IMR-90 (cell line): ENCODE measurements around the gene SUV39H1. TPM values are rescaled to one million over a fixed set of nuclear protein-coding genes. Genes with fewer than 3 reads are reported as not detected.

Source experiments
- ATAC-seq: fragments of 200-7000 bp; cut with Tn5 transposase; 2 replicates; pipeline ENCODE4 v1.9.1; 2020; ENCODE audit warnings: low read depth, mild to moderate bottlenecking, moderate library complexity
- BruUV-seq: library from RNA; stranded (reverse); fragments of 400-500 nt; replicated peaks from 2 replicates; lab custom pipeline; 2021; lab: Mats Ljungman, UMichigan
- CTCF ChIA-PET: fragments of 300-600 bp; formaldehyde crosslinking; extraction: SDS; loops from one replicate; lab custom pipeline; 2021; ENCODE audit warnings: antibody characterized with exemption; lab: Yijun Ruan, JAX
- POLR2A ChIA-PET: fragments of 300-600 bp; sonication (Branson Sonifier 250); formaldehyde crosslinking; loops from one replicate; lab custom pipeline; 2022; ENCODE audit warnings: antibody characterized with exemption; ENCODE audit not compliant: unreplicated experiment; lab: Charles Lee
- DNase-seq: peaks from one replicate; pipeline ENCODE4 v3.0.0; 2013
- H2AFZ ChIP-seq: replicated peaks from 2 replicates; pipeline ENCODE3; 2013; ENCODE audit warnings: low read length, mild to moderate bottlenecking; ENCODE audit not compliant: poor library complexity
- H2AK5ac ChIP-seq: 2 replicates; pipeline ENCODE4 v1.6.1; 2013; ENCODE audit warnings: low read depth, low read length, inconsistent platforms
- H2AK9ac ChIP-seq: replicated peaks from 2 replicates; pipeline ENCODE3; 2013; ENCODE audit warnings: mild to moderate bottlenecking, low read depth, low read length, moderate library complexity; ENCODE audit not compliant: poor library complexity
- H2BK120ac ChIP-seq: 2 replicates; pipeline ENCODE4 v1.6.1; 2013; ENCODE audit warnings: low read depth, low read length, inconsistent platforms
- H2BK15ac ChIP-seq: 3 replicates; pipeline ENCODE4 v1.6.1; 2013; ENCODE audit warnings: low read depth, low read length, inconsistent platforms
- H2BK20ac ChIP-seq: 2 replicates; pipeline ENCODE4 v1.6.1; 2013; ENCODE audit warnings: low read depth, mild to moderate bottlenecking, inconsistent platforms, low read length, moderate library complexity
- H2BK5ac ChIP-seq: 2 replicates; pipeline ENCODE4 v1.6.1; 2013; ENCODE audit warnings: mild to moderate bottlenecking, low read depth, low read length, inconsistent platforms; ENCODE audit not compliant: poor library complexity, severe bottlenecking
- H3K14ac ChIP-seq: replicated peaks from 2 replicates; pipeline ENCODE4 v1.6.1; 2013; ENCODE audit warnings: low read depth, low read length, inconsistent platforms
- H3K18ac ChIP-seq: 2 replicates; pipeline ENCODE4 v1.6.1; 2013; ENCODE audit warnings: low read depth, low read length, control low read depth
- H3K23ac ChIP-seq: 2 replicates; pipeline ENCODE4 v1.6.1; 2013; ENCODE audit warnings: low read depth, low read length, inconsistent platforms
- H3K27ac ChIP-seq: 2 replicates; pipeline ENCODE4 v1.5.1; 2013; ENCODE audit warnings: mild to moderate bottlenecking, control low read depth, low read length; ENCODE audit not compliant: insufficient read depth
- H3K27me3 ChIP-seq: 2 replicates; pipeline ENCODE4 v1.6.1; 2013; ENCODE audit warnings: low read length; ENCODE audit not compliant: control insufficient read depth, insufficient read depth
- H3K36me3 ChIP-seq: 2 replicates; pipeline ENCODE4 v1.6.1; 2013; ENCODE audit warnings: low read length, mixed read lengths; ENCODE audit not compliant: control insufficient read depth, insufficient read depth
- H3K4ac ChIP-seq: 2 replicates; pipeline ENCODE4 v1.6.1; 2013; ENCODE audit warnings: low read depth, low read length, inconsistent platforms
- H3K4me1 ChIP-seq: 2 replicates; pipeline ENCODE4 v1.6.1; 2013; ENCODE audit warnings: low read length, mixed read lengths; ENCODE audit not compliant: control insufficient read depth, insufficient read depth
- H3K4me2 ChIP-seq: 2 replicates; pipeline ENCODE4 v1.6.1; 2013; ENCODE audit warnings: low read depth, mild to moderate bottlenecking, control low read depth, low read length, moderate library complexity
- H3K4me3 ChIP-seq: 2 replicates; pipeline ENCODE4 v1.5.1; 2013; ENCODE audit warnings: low read depth, mild to moderate bottlenecking, control low read depth, low read length, moderate library complexity; ENCODE audit not compliant: insufficient read depth
- H3K56ac ChIP-seq: 2 replicates; pipeline ENCODE4 v1.6.1; 2013; ENCODE audit warnings: low read length, inconsistent platforms; ENCODE audit not compliant: insufficient read depth; ENCODE audit errors: extremely low read depth
- H3K79me1 ChIP-seq, 2 experiments: 2 replicates each; pipeline ENCODE4 v1.6.1; 2013; ENCODE audit warnings: low read length in 2 of 2, inconsistent platforms in 1 of 2, low read depth in 1 of 2
- H3K9ac ChIP-seq: 2 replicates; pipeline ENCODE4 v1.6.1; 2013; ENCODE audit warnings: low read depth, low read length, control low read depth
- H3K9me1 ChIP-seq: 2 replicates; pipeline ENCODE4 v1.6.1; 2013; ENCODE audit warnings: low read length, inconsistent platforms; ENCODE audit not compliant: insufficient read depth
- H3K9me3 ChIP-seq: 2 replicates; pipeline ENCODE4 v1.6.1; 2013; ENCODE audit warnings: low read length; ENCODE audit not compliant: control insufficient read depth, insufficient read depth
- H4K20me1 ChIP-seq: 2 replicates; pipeline ENCODE4 v1.6.1; 2013; ENCODE audit warnings: low read length, inconsistent platforms; ENCODE audit not compliant: insufficient read depth
- H4K5ac ChIP-seq: 2 replicates; pipeline ENCODE4 v1.6.1; 2013; ENCODE audit warnings: mild to moderate bottlenecking, low read depth, low read length, control low read depth
- H4K8ac ChIP-seq, 2 experiments: 2 replicates each; pipeline ENCODE4 v1.6.1; 2013; ENCODE audit warnings: low read depth in 2 of 2, low read length in 2 of 2, control low read depth in 1 of 2, inconsistent platforms in 1 of 2
- H4K91ac ChIP-seq: 2 replicates; pipeline ENCODE4 v1.6.1; 2013; ENCODE audit warnings: low read depth, low read length, inconsistent platforms; ENCODE audit not compliant: insufficient read depth
- FOS ChIP-seq: fragments of 150-350 bp; IDR thresholded peaks from 2 replicates; pipeline ENCODE4 v1.6.1; 2016; ENCODE audit warnings: low read depth, low read length
- MAZ ChIP-seq: IDR thresholded peaks from 2 replicates; pipeline ENCODE4 v1.6.1; 2012; ENCODE audit warnings: low read depth, mild to moderate bottlenecking, low read length, improper control_type of control experiment, moderate library complexity, borderline replicate concordance
- WGBS, 2 experiments: methylation state at CpG; one replicate each; pipeline versions ENCODE4 v1.1.5 to v1.1.7; 2013; ENCODE audit warnings: missing lambda C conversion rate in 2 of 2; ENCODE audit not compliant: insufficient read length in 1 of 2; ENCODE audit errors: extremely low coverage in 2 of 2; 5-methylcytosine and 5-hydroxymethylcytosine counted together
- dilution Hi-C: fragments of 300-500 bp; cut with HindIII; formaldehyde crosslinking; loops from one replicate; pipeline ENCODE4 v1.14.3; 2018; ENCODE audit warnings: low sequenced_read_pairs; ENCODE audit not compliant: unreplicated experiment
- in situ Hi-C: fragments of 300-500 bp; cut with MboI; formaldehyde crosslinking; loops from 3 replicates; pipeline ENCODE4 v1.14.3; 2019; ENCODE audit warnings: low sequenced_read_pairs, inconsistent platforms, mixed read lengths
- intact Hi-C: fragments of 100-400 bp; cut with micrococcal nuclease; formaldehyde crosslinking; loops from 2 replicates; pipeline ENCODE4 v1.10.0; 2022
- polyA plus RNA-seq, 3 experiments: library from polyadenylated mRNA; depleted of rRNA; stranded (reverse); fragments of >200 nt; gene quantifications; 2 replicates each; pipeline ENCODE4 v1.2.3, GENCODE V29; 2012; ENCODE audit warnings: low replicate concordance in 1 of 3
- total RNA-seq: library from RNA; depleted of rRNA; stranded (reverse); fragments of >200 nt; gene quantifications from 2 replicates; pipeline ENCODE4 v1.2.3, GENCODE V29; 2012
- TF ChIP-seq, protein P1 (sequence below): conservative IDR thresholded peaks from 2 replicates; pipeline ENCODE4 v1.5.1; 2012; ENCODE audit warnings: mild to moderate bottlenecking, low read depth, low read length, improper control_type of control experiment

The SUV39H1 gene
- total and polyA plus RNA-seq, 2 of the 4 experiments (the other 2 are of a cell fraction) = 6.6 to 8.6 TPM

DNA sequence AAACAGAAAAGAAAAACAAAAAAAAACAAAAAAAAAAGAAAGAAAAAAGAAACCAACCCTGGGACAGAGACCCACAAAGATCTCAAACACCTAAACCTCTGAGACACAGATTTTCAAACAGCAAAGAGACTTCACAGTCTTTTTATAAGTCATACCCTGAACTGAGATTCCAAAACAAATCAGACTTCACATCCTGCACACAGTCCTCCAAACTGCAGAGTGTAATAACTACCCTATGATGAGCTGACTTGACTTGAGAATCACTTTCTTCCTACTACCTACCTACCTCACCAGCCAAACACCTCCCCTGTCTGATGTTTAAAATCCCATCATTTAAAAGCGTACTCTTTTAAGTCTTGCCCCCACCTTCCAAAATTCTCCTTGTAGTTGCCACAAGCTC is 39.8 kb downstream of the SUV39H1 start:
- in situ Hi-C loops (no loop called here), dilution Hi-C loops (no loop called here), intact Hi-C loops (no loop called here)
- Histone ChIP-seq H3K4me3 (no peak overlapping the region), H3K14ac (no peak overlapping the region), H2BK5ac (no peak overlapping the region), H3K4ac (no peak overlapping the region), H3K9me1 (0 out of 2 replicates have a peak, but pooled peaks cover 3% of the 10 kb centered on the region), H4K91ac (no peak overlapping the region), H3K18ac (no peak overlapping the region), H3K27ac (no peak overlapping the region), H2BK120ac (no peak overlapping the region), H3K9ac (no peak overlapping the region), H3K56ac (no peak overlapping the region), H3K79me1 (no peaks in the 10 kb centered on the region), H4K5ac (peak overlapping the region; percentile 75), H4K8ac (peak overlapping the region; percentile 59 to 83), H4K20me1 (no peaks in the 10 kb centered on the region), H2BK15ac (no peak overlapping the region), H2BK20ac (no peak overlapping the region), H3K36me3 (no peaks in the 10 kb centered on the region), H3K4me1 (no peaks in the 10 kb centered on the region), H2AFZ (peak overlapping the region; percentile 65), H3K27me3 (no peaks in the 10 kb centered on the region), H3K9me3 (no peaks in the 10 kb centered on the region), H2AK9ac (no peak overlapping the region), H3K23ac (no peak overlapping the region), H3K4me2 (peak overlapping the region; percentile 42; the same call in 1 of the 2 replicates), H2AK5ac (no peak overlapping the region)
- CTCF ChIA-PET = interaction anchor here (0.6 kb wide), 1 partner anchor 1846 kb away, joined by 3 read pairs; no protein-coding TSS in a partner anchor
- WGBS, 2 experiments = no CpG with 5 or more reads among the region's 1 CpG
- TF ChIP-seq FOS (no peak), MAZ (no peak)
- TF ChIP-seq, protein P1, sequence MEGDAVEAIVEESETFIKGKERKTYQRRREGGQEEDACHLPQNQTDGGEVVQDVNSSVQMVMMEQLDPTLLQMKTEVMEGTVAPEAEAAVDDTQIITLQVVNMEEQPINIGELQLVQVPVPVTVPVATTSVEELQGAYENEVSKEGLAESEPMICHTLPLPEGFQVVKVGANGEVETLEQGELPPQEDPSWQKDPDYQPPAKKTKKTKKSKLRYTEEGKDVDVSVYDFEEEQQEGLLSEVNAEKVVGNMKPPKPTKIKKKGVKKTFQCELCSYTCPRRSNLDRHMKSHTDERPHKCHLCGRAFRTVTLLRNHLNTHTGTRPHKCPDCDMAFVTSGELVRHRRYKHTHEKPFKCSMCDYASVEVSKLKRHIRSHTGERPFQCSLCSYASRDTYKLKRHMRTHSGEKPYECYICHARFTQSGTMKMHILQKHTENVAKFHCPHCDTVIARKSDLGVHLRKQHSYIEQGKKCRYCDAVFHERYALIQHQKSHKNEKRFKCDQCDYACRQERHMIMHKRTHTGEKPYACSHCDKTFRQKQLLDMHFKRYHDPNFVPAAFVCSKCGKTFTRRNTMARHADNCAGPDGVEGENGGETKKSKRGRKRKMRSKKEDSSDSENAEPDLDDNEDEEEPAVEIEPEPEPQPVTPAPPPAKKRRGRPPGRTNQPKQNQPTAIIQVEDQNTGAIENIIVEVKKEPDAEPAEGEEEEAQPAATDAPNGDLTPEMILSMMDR = no peak
- no peak for ATAC-seq
- BruUV-seq = no TSS peak
- POLR2A ChIA-PET = interaction anchor here (0.6 kb wide), 1 partner anchor 138 kb away, joined by 3 read pairs; no protein-coding TSS in a partner anchor
- DNase-seq = no peak
